ENCODE data around the gene RGS16. TPM values are rescaled to one million over a fixed set of nuclear protein-coding genes. Genes with fewer than 3 reads are reported as not detected.

RGS16 gene
- total RNA-seq, 1 donor from 2014 or later: 8.1 TPM

- Histone ChIP-seq H3K36me3 (no peaks in the 10 kb centered on the region), H3K27me3 (no peaks in the 10 kb centered on the region), H3K4me3 (no peak overlapping the region), H3K27ac (no peak overlapping the region), H3K4me1 (no peaks in the 10 kb centered on the region), H3K9me3 (no peaks in the 10 kb centered on the region)
- DNase-seq (ENCODE audit: low spot score in 2 of 2): no peak
- no peak for TF ChIP-seq CTCF (IDR thresholded peaks at IDR 0.05)
- intact Hi-C loops (cut with DNase I): no loop called here
Observed at GRCh38 chr1:182629080-182629479, 24.9 kb upstream of the RGS16 start.

GRCh38 chr1:182628657-182629056 is 24.5 kb upstream of the RGS16 start:
- no peaks in the 10 kb centered on the region for H3K9me3 ChIP-seq
- no peak overlapping the region for H3K27ac ChIP-seq
- no peak for TF ChIP-seq CTCF (IDR thresholded peaks at IDR 0.05)
- no peak overlapping the region for H3K4me3 ChIP-seq
- intact Hi-C loops (cut with DNase I): no loop called here
- H3K36me3 ChIP-seq: no peaks in the 10 kb centered on the region
- no peak for DNase-seq (ENCODE audit: low spot score in 2 of 2)
- H3K27me3 ChIP-seq: no peaks in the 10 kb centered on the region
- no peaks in the 10 kb centered on the region for H3K4me1 ChIP-seq

- Histone ChIP-seq H3K4me1 (peaks cover 0 to 5% of the 10 kb centered on the region in 2 donors), H3K4me3 (no peak overlapping the region), H3K36me3 (no peaks in the 10 kb centered on the region), H3K9me3 (no peaks in the 10 kb centered on the region), H3K27ac (no peak overlapping the region), H3K27me3 (no peaks in the 10 kb centered on the region)
- no peak for DNase-seq (ENCODE audit: low spot score in 2 of 2)
- intact Hi-C loops (cut with DNase I): no loop called here
- no peak for TF ChIP-seq CTCF (IDR thresholded peaks at IDR 0.05)
Observed at GRCh38 chr1:182627622-182628021, 23.4 kb upstream of the RGS16 start.

- Histone ChIP-seq H3K36me3 (no peaks in the 10 kb centered on the region), H3K27me3 (no peaks in the 10 kb centered on the region), H3K4me3 (no peak overlapping the region), H3K4me1 (peaks cover 0 to 6% of the 10 kb centered on the region in 2 donors), H3K9me3 (no peaks in the 10 kb centered on the region), H3K27ac (no peak overlapping the region)
- no peak for TF ChIP-seq CTCF (IDR thresholded peaks at IDR 0.05)
- intact Hi-C loops (cut with DNase I): no loop called here
- DNase-seq (ENCODE audit: low spot score in 2 of 2): no peak
Observed at GRCh38 chr1:182626527-182626926, 22.3 kb upstream of the RGS16 start.

- Histone ChIP-seq H3K27ac (no peak overlapping the region), H3K9me3 (no peaks in the 10 kb centered on the region), H3K4me1 (peaks cover 0 to 6% of the 10 kb centered on the region in 2 donors), H3K27me3 (no peaks in the 10 kb centered on the region), H3K4me3 (no peak overlapping the region), H3K36me3 (no peaks in the 10 kb centered on the region)
- intact Hi-C loops (cut with DNase I): no loop called here
- no peak for DNase-seq (ENCODE audit: low spot score in 2 of 2)
- no peak for TF ChIP-seq CTCF (IDR thresholded peaks at IDR 0.05)
Observed at GRCh38 chr1:182625719-182626504, 21.7 kb upstream of the RGS16 start.
